Stimulated activated CD4-positive, alpha-beta T cell treated with anti-CD3 and anti-CD28 coated beads, Interleukin-2, amount 100 ng/mL, for 24 hours (primary cell): ENCODE data around the gene RIPPLY1.
"Not testable (repeated sequence)": the region's sequence is repeated elsewhere in the genome, so short reads cannot be mapped to it uniquely, and the experiment has no call there.

Experiments used
- DNase-seq, 2 donors: peaks; one replicate each; pipeline ENCODE4 v3.0.0-alpha.2; 2020

RIPPLY1 gene

GRCh38 chrX:106905064-106905708 is 2.0 kb upstream of the RIPPLY1 start:
- no peak for DNase-seq

GRCh38 chrX:106903856-106904528 is 851 bp upstream of the RIPPLY1 start:
- DNase-seq: no peak

- no peak for DNase-seq
These were observed 457 bp downstream of the RIPPLY1 start for GRCh38 chrX:106902684-106903083.

GRCh38 chrX:106901781-106902219 is 1.3 kb downstream of the RIPPLY1 start:
- DNase-seq: no peak

GRCh38 chrX:106901341-106901740 is 1.8 kb downstream of the RIPPLY1 start:
- no peak for DNase-seq

GRCh38 chrX:106899841-106900240 is 3.3 kb downstream of the RIPPLY1 start:
- DNase-seq: no peak

- no peak for DNase-seq
These were observed 3.9 kb downstream of the RIPPLY1 start for GRCh38 chrX:106899276-106899675.

GRCh38 chrX:106898462-106898861 is 4.7 kb downstream of the RIPPLY1 start:
- no peak for DNase-seq

- no peak for DNase-seq
These were observed 5.9 kb downstream of the RIPPLY1 start for GRCh38 chrX:106897259-106897658.

- no peak for DNase-seq
These were observed 8.1 kb downstream of the RIPPLY1 start for GRCh38 chrX:106894978-106895452.

GRCh38 chrX:106894392-106894909 is 8.7 kb downstream of the RIPPLY1 start:
- DNase-seq: peak; percentile 46 to 49

- DNase-seq: no peak
These were observed 11.2 kb downstream of the RIPPLY1 start for GRCh38 chrX:106891762-106892460.

- DNase-seq: no peak
These were observed 13.7 kb downstream of the RIPPLY1 start for GRCh38 chrX:106889468-106889867.

GRCh38 chrX:106875151-106875550 is 28.0 kb downstream of the RIPPLY1 start:
- no peak for DNase-seq

- DNase-seq: no peak
These were observed 29.1 kb downstream of the RIPPLY1 start for GRCh38 chrX:106874075-106874474.

GRCh38 chrX:106872796-106873195 is 30.3 kb downstream of the RIPPLY1 start:
- DNase-seq: not testable (repeated sequence)

- no peak for DNase-seq
These were observed 39.4 kb downstream of the RIPPLY1 start for GRCh38 chrX:106863697-106864096.

GRCh38 chrX:106862972-106863688 is 40.0 kb downstream of the RIPPLY1 start:
- DNase-seq: peak; percentile 10 to 17
